HG03135 (cell line): ENCODE measurements around the gene CAMK2B.
"Not testable (repeated sequence)": the region's sequence is repeated elsewhere in the genome, so short reads cannot be mapped to it uniquely, and the experiment has no call there.

Experiments used
- ATAC-seq: cut with Tn5 transposase; IDR thresholded peaks from one replicate; pipeline ENCODE4 v1.9.1; 2021; ENCODE audit warnings: mild to moderate bottlenecking, moderate library complexity; ENCODE audit not compliant: unreplicated experiment

Gene CAMK2B

DNA sequence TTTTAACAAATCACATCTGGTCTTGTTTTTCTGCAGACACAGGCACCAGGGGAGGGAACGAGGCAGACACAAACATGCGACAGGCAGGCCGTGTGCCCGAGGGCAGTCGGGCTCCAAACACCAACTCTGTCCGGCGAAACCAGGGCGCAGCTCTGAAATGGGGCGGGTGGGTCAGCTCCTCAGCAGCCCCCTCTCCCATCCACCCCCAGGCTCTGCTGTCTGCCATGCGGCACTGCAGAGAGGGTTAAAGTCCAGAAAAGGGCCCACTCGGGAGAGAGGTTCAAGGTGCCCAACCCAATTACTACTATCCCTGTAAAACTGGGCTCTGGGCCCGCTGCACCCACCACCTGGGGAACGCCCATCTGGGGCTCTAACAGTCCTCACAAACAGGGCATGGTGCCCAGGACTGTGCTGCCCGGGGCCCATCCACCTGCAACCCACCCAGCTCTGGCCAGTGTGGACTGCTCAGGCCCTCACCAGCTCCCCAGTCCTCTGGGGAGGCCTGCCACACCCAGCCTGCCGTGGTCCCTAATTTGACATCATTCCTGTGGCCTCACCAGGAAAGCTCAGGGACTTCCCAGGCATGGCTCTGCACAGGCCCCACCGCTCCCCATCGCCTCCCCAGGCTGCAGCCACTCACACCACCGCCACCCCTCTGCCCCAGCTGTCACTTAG is 105.9 kb downstream of the CAMK2B start:
- ATAC-seq: no peak

DNA sequence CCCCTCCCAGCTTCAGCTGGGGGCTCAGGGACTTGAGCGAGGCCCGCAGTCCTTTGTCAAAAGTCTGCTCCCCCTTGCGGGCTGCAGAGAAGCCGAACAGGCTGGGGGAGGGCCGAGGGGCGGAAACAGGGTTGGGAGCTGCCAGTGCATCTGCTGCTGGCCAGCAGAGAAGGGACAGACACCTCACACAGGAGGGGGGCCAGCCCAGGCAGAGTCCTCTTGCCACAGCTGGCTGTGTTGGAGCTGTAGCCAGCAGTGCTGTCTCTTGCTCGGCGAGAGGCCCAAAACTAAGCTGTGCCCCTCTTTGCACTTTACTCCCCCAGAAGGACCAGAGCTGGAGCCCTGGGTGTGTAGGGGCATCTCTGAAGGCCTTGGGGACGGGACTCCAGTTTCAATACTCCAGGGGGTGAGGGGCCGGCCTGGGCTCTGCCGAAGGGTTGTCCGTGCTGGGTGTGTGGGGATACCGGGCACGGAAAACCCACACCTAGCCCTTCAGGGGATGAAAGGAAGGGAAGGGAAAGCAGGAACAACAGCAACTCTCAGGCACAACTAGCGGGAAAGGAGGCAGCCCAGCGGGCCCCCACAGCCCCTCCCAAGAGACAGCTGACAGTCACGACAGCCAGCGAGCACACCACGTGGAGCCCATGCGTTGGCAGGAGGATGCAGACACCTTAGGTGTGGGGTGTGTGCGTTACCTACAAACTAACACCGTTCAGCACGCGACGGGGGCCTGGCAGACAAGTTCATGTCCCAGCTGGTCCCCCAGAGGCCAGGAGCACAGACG is 106.8 kb downstream of the CAMK2B start:
- ATAC-seq: no peak

DNA sequence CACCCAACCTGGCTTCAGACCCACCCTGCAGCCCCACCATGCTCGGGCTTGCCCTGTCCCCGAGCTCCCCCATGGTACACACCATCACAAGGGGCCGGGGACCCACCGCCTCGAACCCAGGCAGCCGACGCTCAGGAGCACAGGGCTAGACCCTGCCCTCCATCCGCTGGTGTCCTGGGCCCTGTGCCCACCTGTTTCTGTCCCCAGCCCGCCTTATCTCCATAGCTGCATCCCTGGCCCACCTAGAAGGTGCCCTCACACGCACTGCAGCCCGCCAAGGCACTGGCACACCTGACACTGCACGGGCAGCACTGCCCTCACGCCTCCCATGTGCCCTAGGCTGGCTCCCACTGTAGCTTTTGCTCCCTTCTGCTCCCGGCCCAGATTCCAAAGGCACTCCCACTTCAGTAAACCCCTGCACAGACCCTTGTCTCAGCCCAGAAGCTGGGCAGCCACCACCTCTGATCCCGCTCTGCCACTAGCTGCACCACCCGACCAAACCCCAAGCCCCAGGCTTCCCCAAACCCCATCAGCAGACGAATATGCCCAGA is 107.5 kb downstream of the CAMK2B start:
- ATAC-seq: no peak

DNA sequence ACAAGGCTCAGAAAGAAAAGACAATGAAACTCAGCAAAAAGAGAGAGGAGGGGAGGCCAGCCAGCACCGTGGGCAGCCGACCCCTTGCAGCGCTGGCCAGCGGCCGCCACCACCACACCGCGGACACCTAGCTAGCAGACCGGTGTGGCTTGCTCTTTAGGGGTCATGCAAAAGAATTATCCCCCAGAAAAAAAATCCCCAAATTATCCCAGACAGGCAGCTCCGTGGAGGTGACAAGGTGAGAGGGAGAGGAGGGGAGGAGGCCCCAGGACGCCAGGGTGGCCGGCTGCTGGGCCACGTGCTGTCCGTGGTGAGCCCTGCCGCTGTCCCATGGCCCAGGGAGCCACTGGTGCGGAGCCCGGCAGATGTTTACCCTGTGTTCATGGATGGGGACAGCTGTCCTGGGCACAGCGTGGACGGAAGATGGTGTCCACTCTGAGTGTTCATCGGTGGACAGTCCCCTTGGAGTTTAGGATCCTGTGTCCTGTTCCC is 108.1 kb downstream of the CAMK2B start:
- ATAC-seq: no peak

DNA sequence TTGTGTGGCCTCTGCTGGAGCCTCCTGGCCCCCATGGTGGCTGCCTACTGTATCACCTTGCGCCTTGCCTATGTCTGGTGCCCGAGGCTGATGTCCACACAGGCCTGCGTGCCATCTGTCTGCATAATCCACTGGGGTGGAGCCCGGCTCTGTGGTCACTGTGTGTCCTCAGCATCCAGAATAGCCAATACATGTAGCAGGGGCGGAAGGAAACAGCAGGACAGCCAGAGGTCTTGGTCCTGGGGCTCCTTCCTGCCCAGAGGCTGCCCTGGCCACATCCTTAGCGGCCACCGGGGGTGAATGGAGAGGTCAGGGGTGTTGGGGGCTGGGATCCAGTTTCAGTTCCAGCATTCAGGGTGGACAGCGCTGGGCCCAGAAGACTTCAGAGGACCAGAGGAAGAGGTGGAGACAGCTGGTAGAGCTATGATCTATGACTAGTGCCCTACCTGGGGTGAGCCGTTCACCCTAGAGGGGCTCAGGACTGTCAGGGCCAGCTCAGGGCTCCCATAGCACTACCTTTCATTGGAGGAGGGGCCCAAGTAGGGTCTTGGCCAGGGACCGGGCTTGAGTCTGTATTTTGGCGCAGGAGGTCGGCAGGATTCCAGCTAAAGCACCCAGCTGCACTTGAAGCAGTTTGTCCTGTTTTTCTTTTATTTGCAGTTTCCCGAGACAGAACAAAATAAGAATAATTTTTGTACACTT is 108.7 kb downstream of the CAMK2B start:
- no peak for ATAC-seq

DNA sequence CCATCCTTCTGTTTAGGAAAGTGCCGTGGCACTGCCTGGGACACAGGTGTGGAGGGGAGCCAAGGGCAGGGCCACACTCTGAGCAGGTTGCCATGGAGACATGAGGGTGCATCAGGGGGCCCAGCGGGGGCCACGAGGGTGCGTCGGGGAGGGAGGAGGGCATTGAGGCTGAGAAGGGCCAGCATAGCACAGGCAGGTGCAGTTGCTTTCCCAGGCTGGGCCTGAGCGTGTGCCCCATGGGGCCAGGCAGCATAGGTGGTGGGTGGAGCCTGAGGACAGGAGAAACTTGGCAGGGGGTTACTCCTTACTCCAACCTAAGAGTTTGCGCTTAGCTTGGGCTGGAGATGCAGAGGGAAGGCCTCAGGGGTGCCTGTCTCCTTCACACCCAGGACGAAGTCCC is 109.4 kb downstream of the CAMK2B start:
- ATAC-seq: no peak

DNA sequence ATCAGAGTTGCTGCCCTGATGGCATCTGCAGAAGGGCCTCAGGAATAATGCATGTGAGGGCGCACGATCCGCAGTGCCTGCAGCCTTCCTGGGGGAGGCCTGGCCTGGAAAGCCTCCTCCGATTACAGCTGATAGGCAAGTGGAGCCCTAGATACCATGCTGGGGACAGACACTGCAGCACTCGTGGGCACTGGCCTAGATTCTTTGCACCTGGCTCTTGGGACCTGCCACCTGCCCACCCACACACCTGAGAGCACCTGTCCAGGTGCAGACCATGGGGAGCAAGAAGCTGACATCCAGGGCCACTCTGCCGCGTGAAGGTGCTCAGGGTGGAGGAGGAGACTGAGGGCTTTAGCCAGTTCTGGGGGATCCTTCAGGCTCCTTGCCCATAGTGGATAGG is 109.9 kb downstream of the CAMK2B start:
- ATAC-seq: no peak

DNA sequence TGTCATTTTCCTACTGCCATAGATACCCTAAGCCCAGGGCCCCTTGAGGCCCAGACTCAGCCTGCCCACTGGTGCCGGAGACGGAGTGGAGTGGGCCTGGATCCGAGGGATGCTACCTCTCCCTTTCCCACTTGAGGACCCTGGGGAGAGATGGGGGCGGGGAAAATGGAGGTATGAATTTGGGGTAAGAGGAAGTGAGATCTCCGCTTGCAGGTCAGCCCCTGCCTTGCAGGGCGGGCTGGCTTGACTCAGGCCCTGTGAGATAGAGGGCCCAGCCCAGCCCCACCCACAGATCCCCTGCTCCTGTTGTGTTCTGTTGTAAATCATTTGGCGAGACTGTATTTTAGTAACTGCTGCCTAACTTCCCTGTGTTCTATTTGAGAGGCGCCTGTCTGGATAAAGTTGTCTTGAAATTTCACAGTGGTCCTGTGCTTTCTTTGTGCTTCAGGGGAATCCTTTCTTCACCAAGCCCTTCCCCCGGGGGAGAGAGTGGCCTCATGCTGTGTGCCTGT is 111.5 kb downstream of the CAMK2B start:
- ATAC-seq: no peak

DNA sequence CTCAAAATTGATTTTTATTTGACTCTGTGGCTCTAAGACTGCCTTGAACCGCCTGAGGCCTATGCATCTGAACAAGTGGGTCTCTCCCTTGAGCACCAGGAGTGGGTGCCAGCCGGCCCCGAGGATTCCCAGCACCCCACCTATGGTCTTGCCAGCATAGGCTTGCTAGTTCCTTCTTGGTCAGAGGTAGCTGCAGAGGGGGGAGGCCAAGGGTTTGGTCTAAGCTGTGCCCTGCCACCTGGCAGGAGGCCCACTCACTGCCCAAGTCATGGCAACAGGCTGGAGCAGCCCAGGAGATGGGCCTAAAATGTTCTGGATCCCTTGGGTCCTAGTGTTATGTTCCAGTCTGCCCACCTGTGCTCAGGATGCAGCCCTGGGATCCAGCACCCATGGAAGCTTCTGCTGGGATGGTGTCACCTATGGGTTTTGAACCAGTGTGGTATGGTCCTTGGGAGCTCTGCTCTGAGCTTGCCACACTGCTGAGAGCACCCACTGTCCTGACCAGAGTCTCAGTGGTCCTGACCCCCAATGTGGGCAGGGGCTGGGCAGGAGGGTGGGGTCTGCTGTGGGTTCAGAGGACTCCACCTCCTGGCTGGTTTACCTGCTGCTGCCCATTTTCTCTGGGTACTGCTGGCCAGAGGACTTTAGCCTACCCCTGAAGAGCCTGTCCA is 112.1 kb downstream of the CAMK2B start:
- no peak for ATAC-seq

DNA sequence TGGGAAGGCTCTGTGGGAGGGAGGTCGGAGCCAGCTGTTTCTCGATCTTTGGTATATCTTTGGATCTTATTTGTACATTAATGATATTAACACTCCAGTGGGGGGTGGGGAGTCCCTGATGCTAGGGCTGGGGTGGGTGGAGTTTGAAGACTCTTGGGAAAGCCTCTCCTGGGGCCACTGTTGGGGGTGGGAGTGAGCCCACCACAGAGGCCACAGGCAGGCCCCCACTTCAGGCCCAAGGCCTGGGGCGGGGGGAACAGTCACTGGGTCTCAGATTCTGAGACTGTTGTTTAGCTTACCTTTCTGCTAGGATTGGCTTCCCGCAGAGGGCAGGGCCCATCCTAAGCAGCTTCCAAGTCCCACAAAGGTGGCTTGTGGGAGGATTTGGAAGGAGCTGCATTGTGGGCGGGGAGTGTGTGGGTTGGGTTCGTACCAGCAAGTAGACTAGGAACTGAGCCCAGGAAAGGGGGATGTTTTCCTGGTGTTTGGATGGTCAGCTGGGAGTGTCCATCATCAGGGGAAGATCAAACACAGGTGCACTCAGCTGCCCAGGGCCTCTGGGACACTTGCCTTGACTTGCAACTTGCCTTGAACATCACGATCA is 112.7 kb downstream of the CAMK2B start:
- ATAC-seq: no peak

DNA sequence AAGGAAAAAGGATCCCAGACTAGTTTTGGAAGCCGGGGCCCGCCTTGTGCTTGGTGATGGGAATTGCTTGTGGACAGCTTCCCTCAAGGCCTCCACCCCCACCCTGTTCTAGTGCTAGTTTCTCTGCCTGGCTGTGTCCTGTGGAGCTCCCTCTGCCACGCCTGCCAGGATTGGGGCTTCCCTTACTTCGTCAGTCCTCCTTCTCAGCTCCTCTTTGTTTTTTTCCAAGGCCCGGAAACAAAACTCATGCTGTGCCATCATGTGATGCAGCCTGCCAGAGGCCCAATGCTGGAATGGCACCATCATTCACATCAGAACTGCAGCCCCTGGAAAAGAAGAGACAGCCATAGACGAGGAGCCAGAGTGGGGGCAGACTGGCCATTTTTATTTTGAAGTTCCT is 113.4 kb downstream of the CAMK2B start:
- no peak for ATAC-seq

DNA sequence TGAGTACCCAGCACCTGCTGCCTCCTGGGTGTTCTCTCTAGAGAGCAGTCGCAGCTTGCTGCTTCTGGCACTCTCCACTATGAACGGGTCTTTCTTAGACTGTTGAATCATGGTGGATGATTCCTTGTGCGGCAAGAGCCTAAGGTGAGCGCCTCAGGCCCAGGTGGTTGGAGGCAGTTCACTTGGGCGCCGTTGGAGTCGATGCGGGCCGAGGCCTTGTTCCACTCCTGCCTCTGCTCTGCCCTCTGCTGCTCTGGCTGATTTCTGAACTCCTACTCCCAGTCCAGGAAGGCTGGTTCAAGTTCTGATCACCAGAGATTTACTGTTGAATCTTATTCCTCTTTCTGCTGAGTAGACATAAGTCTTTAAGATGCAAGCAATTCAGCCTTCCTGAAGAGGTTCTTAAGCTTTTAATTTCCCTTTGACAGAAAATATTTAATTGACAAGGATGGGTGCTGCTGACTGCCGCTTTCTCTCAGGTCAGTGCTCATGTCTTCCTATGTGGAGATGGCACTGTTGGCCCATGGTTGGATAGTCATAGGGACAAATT is 114.2 kb downstream of the CAMK2B start:
- ATAC-seq: no peak

DNA sequence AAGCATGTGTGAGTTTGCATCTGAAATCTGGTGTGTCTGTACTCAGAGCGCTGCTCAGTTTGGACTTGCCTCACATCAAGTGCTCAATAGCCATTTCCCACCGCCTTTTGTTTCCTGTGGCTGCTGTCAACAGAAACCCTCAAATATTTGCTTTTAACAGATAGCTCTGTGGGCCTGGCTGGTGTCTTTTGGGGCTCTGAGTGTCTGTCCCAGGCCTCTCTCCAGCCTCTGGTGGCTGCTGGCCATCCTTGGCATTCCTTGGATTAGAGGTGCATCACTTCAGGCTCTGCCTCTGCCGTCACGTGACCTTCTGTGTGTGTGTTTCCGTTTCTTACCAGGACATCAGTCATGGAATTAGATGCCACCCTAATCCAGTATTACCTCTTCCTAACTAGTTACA is 115.3 kb downstream of the CAMK2B start:
- ATAC-seq: no peak

DNA sequence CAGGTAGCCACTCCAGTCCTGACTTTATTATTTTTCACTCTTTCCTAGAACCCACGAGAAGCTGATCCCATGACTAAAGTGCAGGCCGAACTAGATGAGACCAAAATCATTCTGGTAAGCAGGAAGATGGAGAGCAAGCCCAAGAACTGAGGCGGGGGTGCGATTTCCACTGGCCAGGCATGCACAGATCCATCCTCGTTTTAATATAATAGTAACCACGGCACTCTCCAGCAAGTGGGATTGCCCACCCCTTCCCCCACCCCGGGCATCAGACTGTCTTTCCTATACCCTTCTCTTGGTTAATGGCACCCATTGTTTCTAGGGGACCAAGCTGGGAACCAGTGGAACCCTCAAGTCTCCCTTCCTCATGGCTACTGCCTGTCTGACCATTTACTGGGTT is 117.3 kb downstream of the CAMK2B start:
- no peak for ATAC-seq

DNA sequence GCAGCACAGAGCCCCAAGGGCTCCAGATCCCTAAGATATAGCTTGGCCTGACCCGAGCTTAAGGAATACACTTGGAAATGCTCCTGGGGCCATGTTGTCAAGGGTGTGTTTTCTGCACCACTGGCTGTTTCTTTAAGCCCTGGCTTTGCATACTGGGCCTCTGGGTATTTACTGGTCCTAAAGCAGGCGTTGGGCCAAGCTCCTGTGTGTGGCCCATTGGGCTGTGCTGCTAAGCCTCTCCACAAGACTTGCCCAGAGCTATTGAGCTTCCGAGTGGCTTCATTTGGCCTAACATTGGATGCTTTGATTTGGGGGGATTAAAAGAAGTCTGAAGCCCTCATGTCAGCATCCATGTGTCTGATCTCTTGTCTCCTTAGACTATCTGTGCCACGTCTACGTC is 119.4 kb downstream of the CAMK2B start:
- ATAC-seq: no peak

DNA sequence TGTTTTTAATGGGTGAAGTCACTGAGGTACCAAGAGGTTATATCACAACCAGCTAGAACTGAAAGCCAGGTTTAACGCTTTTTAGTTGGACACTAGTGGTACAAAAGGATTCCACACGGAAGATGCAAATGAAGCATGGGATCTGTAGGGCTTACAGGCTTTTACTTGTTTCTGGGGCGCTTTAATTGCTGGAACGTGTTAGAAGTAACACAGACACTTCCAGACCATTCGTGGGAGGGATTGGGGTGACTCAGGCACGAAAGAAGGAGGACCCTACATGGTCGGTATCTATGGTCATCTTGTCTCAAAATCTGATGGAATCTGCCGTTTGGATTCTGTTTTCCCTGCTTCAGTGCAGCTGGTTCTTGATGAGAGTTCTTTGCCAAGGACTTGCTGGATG is 123.6 kb downstream of the CAMK2B start:
- no peak for ATAC-seq

DNA sequence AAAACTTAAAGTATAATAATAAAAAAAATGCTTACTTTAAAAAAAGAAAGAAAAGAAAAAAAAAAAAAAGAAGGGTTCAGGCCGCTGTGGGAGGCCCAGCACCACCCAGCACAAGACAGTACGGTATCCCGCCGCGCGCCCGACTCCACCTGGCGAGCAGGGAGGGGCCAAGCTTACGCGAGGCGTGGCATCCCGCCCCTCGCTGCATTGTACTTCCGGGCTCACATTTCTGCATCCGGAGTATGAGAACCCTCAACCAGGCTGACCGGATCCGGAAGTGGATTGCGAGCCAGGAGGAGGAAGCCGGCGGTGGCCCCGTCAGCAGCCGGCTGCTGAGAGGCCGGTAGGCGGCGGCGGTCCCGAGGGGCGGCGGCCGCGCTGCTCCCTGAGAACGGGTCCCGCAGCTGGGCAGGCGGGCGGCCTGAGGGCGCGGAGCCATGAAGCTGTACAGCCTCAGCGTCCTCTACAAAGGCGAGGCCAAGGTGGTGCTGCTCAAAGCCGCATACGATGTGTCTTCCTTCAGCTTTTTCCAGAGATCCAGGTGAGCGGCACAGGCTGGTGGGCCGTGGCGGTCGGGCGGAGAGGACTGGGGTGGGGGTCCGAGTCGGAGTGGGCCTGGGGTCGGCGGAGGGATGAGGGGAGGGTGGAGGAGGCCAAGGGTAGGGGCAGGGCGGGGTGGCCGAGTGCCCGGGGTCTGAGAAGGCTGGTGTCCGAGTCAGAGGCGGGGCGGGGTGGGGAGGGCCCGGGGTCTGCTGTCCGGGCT is 124.5 kb downstream of the CAMK2B start, which contains the start of gene YKT6:
Gene YKT6, plus strand, starts transcription at position 280 of the 763 bp plus-strand sequence. Its CDS starts 158 bp downstream, at position 438.
- peak; percentile 99 for ATAC-seq

DNA sequence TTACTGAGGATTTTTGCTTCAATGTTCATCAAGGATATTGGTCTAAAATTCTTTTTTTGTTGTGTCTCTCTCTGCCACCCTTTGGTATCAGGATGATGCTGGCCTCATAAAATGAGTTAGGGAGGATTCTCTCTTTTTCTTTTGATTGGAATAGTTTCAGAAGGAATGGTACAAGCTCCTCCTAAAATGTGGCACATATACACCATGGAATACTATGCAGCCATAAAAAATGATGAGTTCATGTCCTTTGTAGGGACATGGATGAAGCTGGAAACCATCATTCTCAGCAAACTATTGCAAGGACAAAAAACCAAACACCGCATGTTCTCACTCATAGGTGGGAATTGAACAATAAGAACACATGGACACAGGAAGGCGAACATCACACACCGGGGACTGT is 125.2 kb downstream of the CAMK2B start:
- not testable (repeated sequence) for ATAC-seq

DNA sequence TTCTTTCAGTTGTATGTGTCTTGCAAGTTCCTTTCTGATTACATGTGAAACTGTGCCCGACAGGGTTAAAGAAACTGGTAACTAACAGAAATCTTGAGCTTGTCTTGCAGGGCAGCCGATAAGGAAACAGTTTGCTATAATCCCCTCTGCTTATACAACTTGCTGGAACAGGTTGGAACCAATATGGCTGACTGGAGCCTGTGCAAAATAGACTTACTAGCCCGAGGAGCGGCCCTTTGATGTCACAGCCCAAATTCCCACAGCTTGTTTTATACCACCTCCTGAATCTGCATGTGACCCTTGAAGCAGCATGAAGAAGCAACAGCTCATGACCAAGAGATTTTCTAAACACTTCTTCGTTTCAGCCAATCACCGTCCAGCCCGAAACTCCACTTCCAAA is 127.9 kb downstream of the CAMK2B start:
- ATAC-seq: no peak
